ENCODE data around the gene CDC42EP2. TPM values are rescaled to one million over a fixed set of nuclear protein-coding genes. Genes with fewer than 3 reads are reported as not detected.

The CDC42EP2 gene
- 34.7 TPM for total RNA-seq

- ATAC-seq (peak; percentile 88), DNase-seq (ENCODE audit: low spot score) (peak; percentile 93)
- intact Hi-C loops (cut with DNase I) = loop anchor here (5.0 kb wide), 1 partner anchor 37 kb away; no protein-coding TSS in a partner anchor
These were observed at the start of gene CDC42EP2 for GRCh38 chr11:65314501-65315203. TSS of gene CDC42EP2 (plus strand) at chr11:65314866. CDS start at chr11:65320899, 6,033 bp downstream.

- intact Hi-C loops (cut with DNase I) = no loop called here
- DNase-seq (ENCODE audit: low spot score) (no peak), ATAC-seq (no peak)
These were observed 48.5 kb upstream of the CDC42EP2 start for GRCh38 chr11:65266210-65266609.

- intact Hi-C loops (cut with DNase I) = loop anchor here (5.0 kb wide), 1 partner anchor 42 kb away; no protein-coding TSS in a partner anchor
- peak; percentile 87 for DNase-seq (ENCODE audit: low spot score)
These were observed 39.7 kb upstream of the CDC42EP2 start for GRCh38 chr11:65274735-65275682.

GRCh38 chr11:65275906-65276305 lies 38.8 kb upstream of the CDC42EP2 start:
- DNase-seq (ENCODE audit: low spot score) (no peak), ATAC-seq (no peak)
- intact Hi-C loops (cut with DNase I) = loop anchor here (5.0 kb wide), 1 partner anchor 41 kb away; no protein-coding TSS in a partner anchor

More at GRCh38 chr11:65274735-65275682, 39.7 kb upstream of the CDC42EP2 start:
- peak; percentile 93 for ATAC-seq

- intact Hi-C loops (cut with DNase I) = loop anchor here (5.0 kb wide), 1 partner anchor 40 kb away; no protein-coding TSS in a partner anchor
- ATAC-seq (no peak), DNase-seq (ENCODE audit: low spot score) (no peak)
These were observed 36.9 kb upstream of the CDC42EP2 start for GRCh38 chr11:65277631-65278277.

GRCh38 chr11:65278356-65278755 lies 36.3 kb upstream of the CDC42EP2 start:
- no peak for ATAC-seq
- DNase-seq (ENCODE audit: low spot score) = no peak
- intact Hi-C loops (cut with DNase I) = loop anchor here (5.0 kb wide), 1 partner anchor 39 kb away; no protein-coding TSS in a partner anchor

GRCh38 chr11:65279279-65279678 lies 35.4 kb upstream of the CDC42EP2 start:
- ATAC-seq = no peak
- DNase-seq (ENCODE audit: low spot score) = no peak
- intact Hi-C loops (cut with DNase I) = loop anchor here (5.0 kb wide), 1 partner anchor 38 kb away; no protein-coding TSS in a partner anchor

- intact Hi-C loops (cut with DNase I) = loop anchor here (5.0 kb wide), 1 partner anchor 37 kb away; no protein-coding TSS in a partner anchor
- ATAC-seq (no peak), DNase-seq (ENCODE audit: low spot score) (no peak)
These were observed 34.8 kb upstream of the CDC42EP2 start for GRCh38 chr11:65279741-65280440.

GRCh38 chr11:65280646-65281045 lies 34.0 kb upstream of the CDC42EP2 start:
- intact Hi-C loops (cut with DNase I) = no loop called here
- ATAC-seq = no peak

GRCh38 chr11:65286686-65287085 lies 28.0 kb upstream of the CDC42EP2 start:
- ATAC-seq = no peak
- DNase-seq (ENCODE audit: low spot score) = no peak
- intact Hi-C loops (cut with DNase I) = no loop called here

More at GRCh38 chr11:65280646-65281045, 34.0 kb upstream of the CDC42EP2 start:
- DNase-seq (ENCODE audit: low spot score) = no peak

GRCh38 chr11:65287601-65288000 lies 27.1 kb upstream of the CDC42EP2 start:
- no peak for DNase-seq (ENCODE audit: low spot score)
- intact Hi-C loops (cut with DNase I) = no loop called here
- ATAC-seq = no peak

GRCh38 chr11:65288706-65289536 lies 25.7 kb upstream of the CDC42EP2 start:
- DNase-seq (ENCODE audit: low spot score) (peak; percentile 76), ATAC-seq (no peak)
- intact Hi-C loops (cut with DNase I) = no loop called here

GRCh38 chr11:65290448-65291165 lies 24.1 kb upstream of the CDC42EP2 start:
- intact Hi-C loops (cut with DNase I) = no loop called here
- ATAC-seq (peak; percentile 96), DNase-seq (ENCODE audit: low spot score) (peak; percentile 95)

GRCh38 chr11:65291613-65292012 lies 23.1 kb upstream of the CDC42EP2 start:
- no peak for DNase-seq (ENCODE audit: low spot score)
- peak; percentile 40 for ATAC-seq
- intact Hi-C loops (cut with DNase I) = no loop called here

GRCh38 chr11:65292890-65293289 lies 21.8 kb upstream of the CDC42EP2 start:
- intact Hi-C loops (cut with DNase I) = no loop called here
- ATAC-seq = no peak
- no peak for DNase-seq (ENCODE audit: low spot score)

- intact Hi-C loops (cut with DNase I) = no loop called here
- no peak for DNase-seq (ENCODE audit: low spot score)
These were observed 20.7 kb upstream of the CDC42EP2 start for GRCh38 chr11:65293909-65294381.

GRCh38 chr11:65295001-65295400 lies 19.7 kb upstream of the CDC42EP2 start:
- no peak for DNase-seq (ENCODE audit: low spot score)
- ATAC-seq = no peak
- intact Hi-C loops (cut with DNase I) = no loop called here

More at GRCh38 chr11:65293909-65294381, 20.7 kb upstream of the CDC42EP2 start:
- ATAC-seq = no peak
